Dedifferentiated amniotic fluid mesenchymal stem cell (primary cell): ENCODE data around the gene SORL1-AS1.

ENCODE experiments used
- DNase-seq: peaks from one replicate; pipeline ENCODE4 v3.0.0-alpha.2; 2016; ENCODE audit errors: extremely low spot score

SORL1-AS1 gene

DNA sequence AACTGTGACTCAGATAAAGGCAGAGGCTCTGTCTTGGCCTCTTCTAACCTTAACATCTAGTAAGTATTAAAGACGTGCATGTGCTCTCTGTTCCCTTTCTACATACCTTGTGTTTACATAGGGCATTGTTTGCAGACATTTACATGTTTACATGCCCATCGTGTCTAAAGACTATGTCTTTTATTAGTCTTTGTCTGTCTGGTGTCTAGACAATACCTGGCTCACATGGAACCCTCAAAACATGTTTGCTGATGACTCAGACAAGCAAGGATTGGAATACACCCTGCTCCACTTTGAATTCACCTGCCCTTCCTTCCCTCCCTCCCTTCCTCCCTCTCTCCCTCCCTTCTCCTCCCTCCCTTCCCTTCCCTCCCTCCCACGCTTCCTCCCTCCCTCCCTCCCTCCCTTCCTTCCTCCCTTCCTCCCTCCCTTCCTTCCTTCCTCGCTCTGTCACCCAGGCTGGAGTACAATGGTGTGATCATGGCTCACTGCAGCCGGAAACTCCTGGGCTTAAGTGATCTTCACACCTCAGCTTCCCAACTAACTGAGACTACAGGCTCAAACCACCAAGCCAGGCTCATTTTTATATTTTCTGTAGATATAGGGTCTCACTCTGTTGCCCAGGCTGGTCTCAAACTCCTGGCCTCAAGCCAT lies 23.7 kb upstream of the SORL1-AS1 start:
- DNase-seq: no peak

DNA sequence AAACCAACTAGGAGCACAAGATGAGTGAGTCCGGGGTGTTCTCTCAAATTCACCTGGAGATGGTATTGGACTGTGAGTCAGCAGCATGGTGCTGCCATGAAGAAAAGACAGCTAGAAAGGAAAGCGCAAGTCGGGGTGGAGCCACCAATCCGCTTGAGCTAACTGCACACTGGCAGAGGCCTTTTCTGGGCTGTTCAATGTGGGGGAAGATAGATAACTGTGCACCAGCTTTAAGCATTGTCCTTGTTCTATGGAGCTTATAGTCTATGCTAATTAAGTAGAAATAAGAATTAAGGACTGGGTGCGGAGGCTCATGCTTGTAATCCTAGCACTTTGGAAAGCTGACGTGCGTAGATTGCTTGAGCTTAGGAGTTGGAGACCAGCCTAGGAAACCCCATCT lies 21.9 kb upstream of the SORL1-AS1 start:
- no peak for DNase-seq

DNA sequence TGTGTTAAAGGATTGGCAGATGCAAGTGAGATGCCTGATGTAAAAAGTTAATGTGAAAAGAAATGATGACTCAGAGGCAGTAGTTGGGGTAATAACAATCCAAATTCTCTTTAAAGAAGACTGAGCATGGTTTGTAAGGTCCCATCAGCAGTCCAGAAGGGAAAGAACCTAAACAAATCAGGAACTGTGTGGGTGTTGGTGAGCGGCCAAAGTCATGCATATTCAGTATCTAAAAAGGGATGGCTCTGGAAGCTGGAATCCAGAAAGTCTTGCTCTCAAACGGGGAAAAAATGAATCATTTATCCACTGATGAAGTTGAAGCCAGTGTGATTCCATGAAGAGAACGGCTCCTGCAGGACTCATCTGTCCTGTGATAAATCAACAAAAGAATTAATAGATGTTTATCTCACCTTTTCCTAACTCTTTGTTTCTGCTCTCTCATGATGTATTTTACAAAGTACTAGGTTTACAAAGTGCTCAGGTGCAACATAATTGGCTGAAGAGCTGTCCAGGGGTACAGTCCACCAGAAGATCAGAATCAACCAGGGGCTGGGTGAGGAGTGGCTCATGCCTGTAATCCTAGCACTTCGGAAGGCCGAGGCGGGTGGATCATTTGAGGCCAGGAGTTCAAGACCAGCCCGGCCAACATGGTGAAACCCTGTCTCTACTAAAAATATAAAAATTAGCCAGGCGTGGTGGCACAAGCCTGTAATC lies 20.5 kb upstream of the SORL1-AS1 start:
- DNase-seq: peak; percentile 16

DNA sequence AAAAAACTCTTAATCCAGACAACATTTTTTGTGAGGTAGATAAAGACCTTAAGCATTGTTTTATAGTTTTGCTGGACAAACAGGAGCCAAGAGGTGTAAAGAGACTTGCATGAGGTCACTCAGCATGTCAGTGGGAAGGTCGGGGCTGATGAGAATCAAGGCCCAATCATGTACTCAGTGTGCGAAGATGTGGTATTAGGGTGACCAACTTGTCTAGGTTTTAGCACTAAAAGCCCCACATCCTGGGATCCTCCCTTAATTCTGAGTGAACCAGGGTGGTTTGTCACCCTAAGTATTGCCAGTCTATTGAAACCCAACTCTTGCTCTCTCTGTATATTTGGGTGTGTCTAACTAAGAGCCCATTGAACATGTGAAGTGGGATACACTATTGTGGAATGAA lies 19.5 kb upstream of the SORL1-AS1 start:
- DNase-seq: no peak

DNA sequence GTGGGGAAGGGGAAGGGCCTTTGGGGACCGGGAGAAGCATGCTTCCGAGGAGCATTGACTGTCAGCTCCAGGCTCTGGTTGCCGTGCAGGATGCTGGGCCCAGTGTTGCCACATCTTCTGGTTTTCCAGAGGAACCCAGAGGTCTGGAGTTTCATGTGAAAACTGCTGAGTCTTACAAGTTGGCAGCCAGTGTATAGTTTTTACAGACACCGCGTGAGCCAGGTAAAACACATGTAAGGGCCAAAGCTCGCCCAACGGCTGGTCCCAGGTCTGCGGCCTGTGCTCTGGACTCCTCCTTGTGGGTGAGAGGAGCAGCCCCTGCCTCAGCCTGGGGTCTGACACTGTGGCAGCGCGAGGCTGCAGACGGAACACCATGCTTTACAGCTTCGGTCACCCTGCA lies 18.4 kb upstream of the SORL1-AS1 start:
- DNase-seq: no peak

DNA sequence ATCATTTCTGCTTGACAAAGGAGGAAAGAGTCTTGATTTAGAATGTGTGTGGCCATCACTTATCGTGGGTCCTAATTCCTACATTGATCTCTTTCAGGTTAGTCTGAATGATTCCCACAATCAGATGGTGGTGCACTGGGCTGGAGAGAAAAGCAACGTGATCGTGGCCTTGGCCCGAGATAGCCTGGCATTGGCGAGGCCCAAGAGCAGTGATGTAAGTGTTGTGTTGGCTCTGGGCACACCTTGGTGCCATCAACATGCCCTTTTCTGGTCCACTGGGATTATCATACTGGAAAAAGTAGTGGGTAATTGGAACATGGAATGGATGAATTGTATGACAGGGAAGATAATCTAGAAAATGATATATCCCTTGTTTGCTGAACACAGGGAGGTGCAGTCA lies 17.1 kb upstream of the SORL1-AS1 start:
- DNase-seq: no peak

DNA sequence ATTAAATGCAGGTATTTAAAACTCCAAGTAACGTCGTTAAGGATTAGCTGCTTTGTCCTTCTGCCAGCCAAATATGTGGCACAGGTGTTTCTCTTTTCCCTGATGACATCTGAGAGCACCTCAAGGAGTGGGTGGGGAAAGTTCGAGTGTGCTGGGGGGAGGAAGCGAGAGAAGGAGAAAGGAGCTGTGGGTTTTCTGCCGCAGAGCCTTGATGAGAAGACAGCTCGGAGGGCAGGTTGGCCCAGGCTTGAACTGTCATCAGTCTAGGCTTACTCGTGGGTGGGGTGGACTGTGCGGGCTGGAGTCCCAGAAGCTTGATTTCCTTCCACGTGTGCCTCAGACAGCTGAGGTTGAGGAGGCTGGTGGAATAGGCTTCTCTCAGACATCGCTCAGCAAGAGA lies 15.2 kb upstream of the SORL1-AS1 start:
- no peak for DNase-seq

DNA sequence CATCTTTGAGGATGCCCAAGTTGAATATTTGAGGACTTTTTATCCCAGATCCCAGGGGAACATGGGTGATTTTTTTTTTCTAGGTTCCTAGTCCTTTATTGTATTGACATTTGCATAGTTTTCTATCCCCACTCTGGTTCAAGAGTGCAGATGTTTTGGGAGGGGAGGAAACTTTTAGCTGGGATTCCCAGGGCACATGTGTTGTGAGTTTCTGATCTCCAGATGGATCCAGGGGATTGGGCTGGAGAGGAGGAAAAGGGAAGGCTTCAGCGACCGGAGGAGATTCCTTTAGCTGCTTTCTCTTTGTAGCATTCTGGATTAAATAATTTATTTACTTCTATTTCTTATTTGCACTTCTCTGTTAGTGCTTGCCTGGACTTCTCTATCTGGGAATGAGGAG lies 14.7 kb upstream of the SORL1-AS1 start:
- no peak for DNase-seq

DNA sequence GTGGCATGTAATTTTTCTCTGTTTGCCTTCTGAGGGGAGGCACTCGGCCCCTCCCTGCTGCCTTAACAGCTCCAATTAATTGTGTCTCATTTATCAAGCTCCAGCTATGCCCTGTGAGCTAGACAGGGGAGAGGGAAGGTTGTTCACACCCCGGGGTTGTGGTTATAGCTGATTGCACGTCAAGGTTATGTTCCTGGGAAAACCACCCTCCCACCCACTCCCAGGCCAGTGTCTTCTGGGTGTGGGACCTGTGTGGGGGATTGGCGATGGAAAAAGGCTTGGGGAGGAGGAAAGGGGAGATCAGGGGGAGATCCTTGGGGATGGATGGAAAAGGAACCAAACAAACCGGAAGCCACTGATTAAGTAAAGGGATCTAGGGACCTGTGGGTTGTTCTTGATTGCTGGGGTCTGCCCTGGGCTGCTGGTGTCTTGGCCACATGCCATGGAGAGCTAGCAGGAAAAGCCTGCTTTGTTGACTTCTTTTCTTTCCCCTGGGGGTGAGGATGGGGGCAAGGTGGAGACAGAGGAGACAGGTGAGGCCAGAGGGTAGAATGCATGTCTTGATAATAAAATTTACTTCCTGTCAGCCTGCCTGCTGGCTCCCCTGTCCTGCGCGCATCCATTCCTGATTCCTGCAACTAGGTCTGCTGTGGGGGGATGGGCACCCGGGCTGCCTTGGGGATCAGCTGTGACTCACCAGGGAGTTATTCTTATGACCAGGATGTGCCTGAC lies 13.5 kb upstream of the SORL1-AS1 start:
- peak; percentile 75 for DNase-seq

DNA sequence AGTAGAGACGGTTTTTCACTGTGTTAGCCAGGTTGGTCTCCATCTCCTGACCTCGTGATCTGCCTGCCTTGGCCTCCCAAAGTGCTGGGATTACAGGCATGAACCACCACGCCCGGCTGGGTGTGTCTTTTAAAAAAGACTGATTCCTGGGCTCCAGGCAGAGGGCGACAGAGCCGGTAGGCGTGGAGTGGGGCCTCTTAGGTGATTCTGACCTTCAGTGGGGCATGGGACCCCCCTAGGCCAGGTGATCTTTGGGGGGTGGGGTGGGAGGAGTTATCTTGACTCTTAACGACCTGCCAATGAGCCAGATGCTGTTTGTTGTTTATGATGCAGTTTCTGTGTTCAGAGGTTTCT lies 12.9 kb upstream of the SORL1-AS1 start:
- DNase-seq: no peak

DNA sequence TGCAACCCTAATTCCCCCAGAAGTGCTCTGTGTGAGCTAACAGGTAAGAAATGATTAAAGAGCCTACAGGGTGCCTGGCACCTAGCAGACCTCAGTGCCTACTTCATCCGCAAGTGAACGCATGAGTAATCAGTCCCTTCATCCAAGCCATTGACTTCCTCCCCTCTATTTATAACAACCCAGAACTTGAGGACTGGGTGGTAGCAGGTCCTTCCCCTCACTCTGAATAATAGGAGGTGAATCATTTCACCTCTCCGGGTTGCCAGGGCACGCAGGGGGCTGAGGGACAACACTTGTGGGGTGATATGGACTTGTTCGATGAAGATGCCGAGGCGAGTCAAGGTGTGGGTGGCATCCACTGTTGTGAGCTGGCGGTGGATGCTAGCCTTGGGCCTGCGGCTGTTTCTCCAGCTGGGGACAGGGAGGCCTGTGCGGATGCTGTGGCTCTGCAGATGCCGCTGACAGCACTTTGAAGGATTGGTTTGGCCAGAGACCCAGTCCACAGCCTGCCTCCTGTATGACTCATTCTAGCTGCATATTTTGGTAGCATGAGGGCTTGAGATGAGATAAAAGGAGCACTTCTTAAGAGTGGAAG lies 11.7 kb upstream of the SORL1-AS1 start:
- DNase-seq: peak; percentile 41

DNA sequence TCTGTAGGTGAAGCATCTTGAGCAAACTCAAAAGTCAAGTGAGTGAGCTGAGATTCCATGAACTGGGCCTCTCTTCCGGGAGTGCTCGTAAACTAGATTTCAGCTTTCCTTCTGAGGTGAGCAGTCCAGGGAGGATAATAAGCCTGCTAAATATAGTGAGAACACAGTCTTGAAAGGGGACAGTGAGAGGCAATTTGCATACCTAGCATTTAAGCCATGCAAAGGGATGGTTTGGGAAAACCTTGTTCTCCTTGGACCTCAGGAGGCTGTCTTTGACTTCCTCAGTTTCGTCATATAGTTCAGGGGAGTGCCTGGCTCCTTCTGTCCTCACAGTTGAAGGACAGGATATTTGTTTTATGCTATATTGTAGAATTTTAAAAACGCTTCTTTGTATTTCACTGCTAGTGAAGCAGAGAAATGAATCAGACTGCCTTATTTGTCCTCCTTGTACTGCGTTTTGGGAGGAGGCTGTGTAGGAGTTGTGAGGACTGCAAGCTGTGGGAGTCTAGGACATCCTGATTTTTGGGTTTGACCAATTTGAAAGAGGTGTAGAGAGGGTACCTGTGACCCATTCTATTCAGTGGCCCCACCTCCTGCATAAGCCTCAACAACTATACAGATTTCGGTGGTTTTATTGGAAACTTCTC lies 11.0 kb upstream of the SORL1-AS1 start:
- no peak for DNase-seq

DNA sequence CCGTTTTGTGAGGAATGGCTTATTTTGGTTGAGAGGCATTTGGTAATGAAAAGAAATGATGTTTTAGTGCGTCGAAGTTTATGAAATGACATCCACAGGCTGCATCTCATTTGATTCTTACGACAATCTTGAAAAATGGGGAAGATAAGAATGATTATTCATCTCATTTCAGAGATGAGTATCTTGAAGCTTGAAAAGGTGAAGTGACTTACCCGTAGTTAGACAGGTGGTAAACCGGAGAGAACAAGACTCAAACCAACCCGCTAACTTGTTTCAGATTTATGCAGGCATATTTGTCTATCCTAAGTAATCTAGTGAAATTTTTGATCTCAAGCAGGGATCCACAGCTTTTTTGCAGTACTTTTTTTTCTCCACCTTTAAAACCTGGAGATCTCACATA lies 9.1 kb upstream of the SORL1-AS1 start:
- DNase-seq: no peak

DNA sequence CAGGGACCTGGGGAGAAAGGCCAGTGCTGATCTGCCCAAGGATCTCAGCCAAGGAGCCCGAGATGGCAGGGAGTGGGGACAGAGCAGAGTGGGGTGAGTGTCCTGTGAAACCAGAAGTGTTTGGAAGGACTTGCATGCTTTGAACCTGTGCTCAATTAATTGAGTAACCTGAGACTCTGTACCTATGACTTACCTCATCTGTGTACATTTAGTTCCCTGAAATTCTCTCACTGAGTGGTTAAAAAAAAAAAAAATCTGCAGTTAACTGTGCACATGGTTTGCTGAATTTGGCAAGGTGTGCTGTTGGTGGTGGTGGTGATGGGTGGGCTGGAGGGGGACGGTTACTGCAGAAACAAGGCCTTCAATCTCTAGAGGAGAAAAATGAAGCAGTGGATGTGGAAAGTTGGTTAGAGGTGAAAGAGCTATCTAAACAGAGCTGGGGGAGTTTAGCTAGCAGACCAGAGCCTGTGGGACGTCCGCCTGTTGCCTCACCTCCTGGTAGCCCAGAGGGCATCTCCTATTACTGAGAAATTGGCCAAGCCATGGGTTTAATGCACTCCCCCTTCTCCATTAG lies 8.3 kb upstream of the SORL1-AS1 start:
- no peak for DNase-seq

DNA sequence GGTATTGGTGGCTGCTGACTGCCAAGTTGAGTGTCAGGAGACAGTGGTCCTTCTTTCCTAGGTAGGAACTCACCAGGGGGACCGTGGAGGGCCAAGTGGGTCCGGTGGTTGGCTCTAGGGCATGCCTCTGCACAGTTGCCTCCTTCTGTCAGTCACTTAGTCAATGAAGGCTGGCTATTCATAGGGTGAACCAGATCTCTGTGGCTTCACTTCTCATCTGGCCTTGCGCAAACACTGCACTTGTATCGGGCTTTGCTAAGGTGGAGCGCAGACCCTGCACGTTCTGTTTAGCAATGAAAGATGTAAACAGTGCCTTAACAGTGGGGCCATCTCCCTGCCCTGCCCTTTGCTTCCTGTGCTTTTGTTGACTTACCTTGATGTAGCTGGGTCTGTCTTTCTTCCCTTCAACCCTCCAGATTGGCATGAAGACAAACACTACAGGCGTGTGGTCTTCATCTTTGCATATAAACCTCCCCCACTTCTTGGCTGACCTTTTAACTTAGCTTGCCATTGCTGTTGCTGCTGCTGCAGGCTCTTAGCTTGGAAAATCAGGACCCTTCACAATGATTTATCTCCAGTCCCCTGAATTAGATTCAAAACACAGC lies 6.7 kb upstream of the SORL1-AS1 start:
- no peak for DNase-seq

DNA sequence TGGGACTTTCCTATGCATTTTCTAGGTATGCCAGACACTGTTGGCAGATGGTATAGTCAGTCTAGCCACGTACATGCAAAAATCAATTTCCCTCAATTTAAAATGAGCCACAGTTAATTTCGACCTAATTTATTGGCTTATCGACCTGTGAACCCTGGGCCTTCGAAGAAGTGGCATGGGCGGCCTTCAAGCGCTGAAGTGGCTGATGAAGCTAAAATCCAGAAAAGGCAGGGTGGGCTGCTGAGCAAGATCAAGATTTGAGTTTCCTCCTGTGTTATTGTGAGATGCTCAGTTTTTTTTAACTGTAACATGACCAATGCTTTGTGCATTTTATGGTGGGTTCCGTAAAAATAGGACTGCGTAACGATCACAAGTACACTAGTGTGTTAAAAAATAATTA lies 5.8 kb upstream of the SORL1-AS1 start:
- no peak for DNase-seq

DNA sequence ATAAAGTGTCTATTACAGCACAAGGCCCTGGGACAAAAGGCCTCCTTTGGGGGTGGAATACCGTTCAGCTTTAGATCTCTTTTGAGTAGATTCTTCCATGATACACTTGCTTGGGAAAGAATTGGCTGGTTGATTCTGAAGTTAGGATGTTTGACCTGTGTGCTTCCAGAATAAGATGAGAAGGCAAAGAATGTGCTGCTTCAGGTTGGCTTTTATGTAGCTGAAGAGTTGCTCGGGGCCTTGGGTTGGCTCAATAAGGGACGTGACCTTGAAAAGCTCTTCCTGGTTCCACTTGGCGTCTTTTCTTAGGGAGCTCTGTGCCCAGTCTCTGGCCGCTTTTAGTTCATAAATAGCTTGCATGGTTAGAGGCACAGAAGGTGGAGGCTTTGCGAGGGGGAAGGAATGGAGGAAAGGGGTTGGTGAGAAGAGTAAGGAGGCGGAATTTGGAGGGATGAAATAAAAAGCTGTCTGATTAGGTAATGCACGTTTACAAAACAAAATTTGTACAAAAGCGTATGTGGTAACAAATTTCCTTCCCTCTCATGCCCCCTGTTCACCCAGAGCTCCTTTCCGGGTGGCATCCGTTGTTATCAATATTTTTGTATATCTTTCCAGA lies 4.2 kb upstream of the SORL1-AS1 start:
- no peak for DNase-seq

DNA sequence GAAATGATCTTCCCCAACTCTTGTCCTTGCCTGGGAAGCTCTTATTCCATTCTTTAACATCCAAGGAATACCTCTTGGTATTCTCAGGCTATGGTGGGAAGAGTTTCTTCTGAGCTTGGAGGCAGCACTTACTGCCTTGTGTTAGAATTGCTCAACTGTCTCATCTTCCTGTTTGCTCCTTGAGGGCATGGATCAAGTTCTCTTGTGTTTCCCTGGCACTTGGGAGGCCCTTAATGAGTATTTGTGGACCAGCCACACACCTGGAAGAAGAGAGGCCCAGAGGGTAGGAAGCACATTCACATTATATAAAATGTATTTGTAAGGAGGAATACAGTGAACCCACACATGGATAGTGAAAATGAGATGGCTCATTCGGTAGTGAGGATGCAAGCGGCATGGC lies 3.4 kb upstream of the SORL1-AS1 start:
- DNase-seq: no peak

DNA sequence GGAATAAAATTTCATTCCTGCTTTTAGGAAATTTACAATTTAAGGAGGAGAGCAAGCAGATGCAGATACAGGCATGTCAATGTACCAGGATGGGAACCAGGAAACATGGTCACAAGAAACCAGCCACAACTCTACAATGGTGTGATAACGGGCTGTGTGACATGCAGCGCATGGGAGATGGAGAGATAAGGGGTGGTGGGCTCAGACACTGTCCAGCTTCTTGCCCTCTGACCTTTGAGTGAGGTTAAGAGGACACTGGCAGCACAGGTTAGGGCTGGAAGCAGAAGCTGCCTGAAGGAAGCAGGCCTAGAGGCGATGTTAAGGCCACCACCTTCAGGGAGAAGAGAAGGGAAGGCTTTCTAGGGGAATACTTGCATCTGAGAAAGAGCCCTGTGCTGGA lies 2.3 kb upstream of the SORL1-AS1 start:
- DNase-seq: no peak

DNA sequence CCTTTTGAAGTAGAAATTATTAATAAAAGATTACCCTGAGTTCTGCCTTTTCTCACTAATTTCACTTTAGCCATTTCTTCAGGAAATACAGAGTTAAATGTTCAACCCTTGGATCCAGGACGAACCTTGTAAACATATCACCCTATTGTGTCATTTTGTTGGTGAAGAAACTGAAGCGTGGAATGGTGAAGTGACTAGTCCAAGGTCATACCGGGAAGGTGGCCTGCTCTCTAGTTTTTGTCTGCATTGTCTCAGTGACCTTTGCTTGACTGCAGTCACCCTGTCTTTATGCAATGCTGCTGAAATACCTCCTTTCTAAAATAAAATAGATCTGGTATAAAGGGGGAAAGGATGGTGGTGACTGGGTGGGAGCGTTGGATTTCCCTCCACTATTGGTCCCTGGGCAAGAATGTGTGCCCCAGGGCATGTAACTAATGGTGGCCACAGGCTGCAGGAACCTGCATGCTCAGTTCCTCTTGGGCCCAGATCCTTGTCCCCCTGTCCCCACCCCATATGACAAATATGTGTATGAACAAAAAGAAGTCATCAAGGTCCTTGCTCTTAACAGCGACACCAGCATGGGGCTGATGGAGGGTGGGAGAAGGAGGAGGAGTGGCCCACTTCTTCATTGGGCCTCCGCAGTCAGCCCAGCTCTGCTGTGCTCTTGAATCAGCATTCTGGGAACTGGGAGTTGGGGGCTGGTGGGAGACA lies 977 bp upstream of the SORL1-AS1 start:
- no peak for DNase-seq
